ENCODE data around the gene KIF26A.

DNA sequence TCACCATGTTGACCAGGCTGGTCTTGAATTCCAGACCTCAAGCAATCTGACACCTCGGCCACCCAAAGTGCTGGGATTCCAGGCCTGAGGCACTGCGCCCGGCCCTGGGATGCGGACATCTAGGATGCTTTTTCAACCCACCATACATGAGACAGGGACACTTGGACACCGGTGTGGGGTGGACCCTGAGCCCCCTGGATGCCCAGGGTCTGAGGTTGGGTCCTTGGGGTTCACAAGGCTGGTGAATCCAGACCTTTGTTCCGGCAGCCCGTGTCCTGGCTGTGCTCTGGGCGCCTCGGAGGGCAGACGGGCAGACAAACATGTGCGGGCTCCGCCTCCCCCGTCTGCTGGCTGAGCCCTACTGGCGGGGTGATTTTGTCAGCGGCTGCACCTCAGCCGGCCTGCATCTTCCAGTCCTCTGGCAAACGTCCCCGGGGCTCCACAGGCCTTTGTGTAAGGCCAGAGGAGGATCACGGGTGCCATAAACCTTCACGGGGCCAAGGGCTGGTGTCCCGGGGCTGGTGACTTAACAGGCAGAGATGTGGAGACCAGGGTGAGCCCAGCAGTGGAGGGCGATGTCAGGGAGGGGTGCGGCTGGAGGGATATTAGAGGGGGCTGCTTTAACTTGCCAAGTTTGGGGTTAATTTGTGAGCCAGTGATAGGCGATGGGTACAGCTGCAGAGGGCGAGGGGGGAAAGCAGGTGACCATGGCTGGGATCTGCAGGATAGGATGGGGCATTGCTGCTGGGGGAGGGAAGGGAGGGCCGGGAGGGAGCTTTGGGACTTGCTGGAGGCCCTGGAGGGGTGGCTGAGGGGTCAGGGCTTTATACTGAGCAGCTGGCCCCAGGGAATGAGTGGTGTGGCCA, 47.1 kb upstream of the KIF26A start:
- no peak for TF ChIP-seq EZH2 (IDR thresholded peaks at IDR 0.05; ENCODE audit: borderline replicate concordance, low read length)
- TF ChIP-seq, protein P1, sequence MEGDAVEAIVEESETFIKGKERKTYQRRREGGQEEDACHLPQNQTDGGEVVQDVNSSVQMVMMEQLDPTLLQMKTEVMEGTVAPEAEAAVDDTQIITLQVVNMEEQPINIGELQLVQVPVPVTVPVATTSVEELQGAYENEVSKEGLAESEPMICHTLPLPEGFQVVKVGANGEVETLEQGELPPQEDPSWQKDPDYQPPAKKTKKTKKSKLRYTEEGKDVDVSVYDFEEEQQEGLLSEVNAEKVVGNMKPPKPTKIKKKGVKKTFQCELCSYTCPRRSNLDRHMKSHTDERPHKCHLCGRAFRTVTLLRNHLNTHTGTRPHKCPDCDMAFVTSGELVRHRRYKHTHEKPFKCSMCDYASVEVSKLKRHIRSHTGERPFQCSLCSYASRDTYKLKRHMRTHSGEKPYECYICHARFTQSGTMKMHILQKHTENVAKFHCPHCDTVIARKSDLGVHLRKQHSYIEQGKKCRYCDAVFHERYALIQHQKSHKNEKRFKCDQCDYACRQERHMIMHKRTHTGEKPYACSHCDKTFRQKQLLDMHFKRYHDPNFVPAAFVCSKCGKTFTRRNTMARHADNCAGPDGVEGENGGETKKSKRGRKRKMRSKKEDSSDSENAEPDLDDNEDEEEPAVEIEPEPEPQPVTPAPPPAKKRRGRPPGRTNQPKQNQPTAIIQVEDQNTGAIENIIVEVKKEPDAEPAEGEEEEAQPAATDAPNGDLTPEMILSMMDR (IDR thresholded peaks at IDR 0.05; ENCODE audit: low read length): no peak

Measured in OCI-LY1 (cell line).